Natural killer cell (primary cell): Measurements from ENCODE around the gene OLA1. TPM values are rescaled to one million over a fixed set of nuclear protein-coding genes. Genes with fewer than 3 reads are reported as not detected.

ENCODE experiments used
- ATAC-seq, 3 donors: fragments of 150-1000 bp in 2 of 3; fragments of 200-7000 bp in 1 of 3; cut with Tn5 transposase; 1 replicate in 1 of 3; 2 replicates in 2 of 3; pipeline ENCODE4 v1.10.0; 2021; ENCODE audit warnings: mild to moderate bottlenecking in 2 of 3, moderate library complexity in 2 of 3
- DNase-seq, 2 donors: peaks; one replicate each; pipeline versions ENCODE4 v3.0.0 to v3.0.0-alpha.2; 2013 to 2021; ENCODE audit warnings: mixed read lengths in 1 of 2
- H3K27ac ChIP-seq: one replicate; pipeline ENCODE4 v1.5.1; 2013; ENCODE audit warnings: mild to moderate bottlenecking, low read length
- H3K27me3 ChIP-seq: one replicate; pipeline ENCODE4 v1.6.1; 2013; ENCODE audit warnings: low read length; ENCODE audit not compliant: control insufficient read depth, insufficient read depth
- H3K36me3 ChIP-seq: one replicate; pipeline ENCODE4 v1.6.1; 2013; ENCODE audit warnings: low read length; ENCODE audit not compliant: control insufficient read depth, insufficient read depth
- H3K4me1 ChIP-seq: one replicate; pipeline ENCODE4 v1.6.1; 2013; ENCODE audit warnings: low read length; ENCODE audit not compliant: control insufficient read depth, insufficient read depth
- H3K4me3 ChIP-seq: one replicate; pipeline ENCODE4 v1.5.1; 2013; ENCODE audit warnings: low read length
- H3K9me3 ChIP-seq: one replicate; pipeline ENCODE4 v1.6.1; 2013; ENCODE audit warnings: low read length; ENCODE audit not compliant: control insufficient read depth, insufficient read depth
- H3K27ac Mint-ChIP-seq, 2 donors: one replicate each; pipeline ENCODE4 v1.8.0; 2022; ENCODE audit warnings: mild to moderate bottlenecking in 2 of 2, mixed read lengths in 2 of 2, moderate library complexity in 1 of 2
- H3K27me3 Mint-ChIP-seq, 2 donors: one replicate each; pipeline ENCODE4 v1.8.0; 2022; ENCODE audit warnings: low read depth in 2 of 2, mixed read lengths in 2 of 2
- H3K36me3 Mint-ChIP-seq: one replicate; pipeline ENCODE4 v1.8.0; 2022; ENCODE audit warnings: mixed read lengths
- H3K4me1 Mint-ChIP-seq, 2 donors: one replicate each; pipeline ENCODE4 v1.8.0; 2022; ENCODE audit warnings: mixed read lengths in 2 of 2
- H3K4me3 Mint-ChIP-seq: one replicate; pipeline ENCODE4 v1.8.0; 2022; ENCODE audit warnings: mild to moderate bottlenecking, moderate library complexity, mixed read lengths
- H3K9me3 Mint-ChIP-seq, 2 donors: one replicate each; pipeline ENCODE4 v1.8.0; 2022; ENCODE audit warnings: mixed read lengths in 2 of 2
- WGBS: methylation state at CpG from one replicate; pipeline ENCODE4 v1.1.7; 2013; ENCODE audit warnings: missing lambda C conversion rate; ENCODE audit not compliant: insufficient coverage; 5-methylcytosine and 5-hydroxymethylcytosine counted together
- intact Hi-C: fragments of 100-400 bp; cut with micrococcal nuclease; formaldehyde crosslinking; loops from one replicate; pipeline ENCODE4 v1.14.2; 2022
- total RNA-seq, 4 donors: library from RNA; stranded (reverse); fragments of 120-200 nt in 1 of 4; gene quantifications; one replicate each; pipeline versions ENCODE4 v1.2.3 to v1.2.4, GENCODE V29; 2013 to 2022
- TF ChIP-seq, protein P1 (sequence below): fragments of 200-600 bp; IDR thresholded peaks from one replicate; pipeline ENCODE4 v1.8.0; 2022; ENCODE audit warnings: antibody characterized with exemption

Gene OLA1
- total RNA-seq, 3 donors from 2014 or later (not counting 1 experiment from before 2014, with no cell fraction given) = 42.3 to 45.9 (median 43.9) TPM

DNA sequence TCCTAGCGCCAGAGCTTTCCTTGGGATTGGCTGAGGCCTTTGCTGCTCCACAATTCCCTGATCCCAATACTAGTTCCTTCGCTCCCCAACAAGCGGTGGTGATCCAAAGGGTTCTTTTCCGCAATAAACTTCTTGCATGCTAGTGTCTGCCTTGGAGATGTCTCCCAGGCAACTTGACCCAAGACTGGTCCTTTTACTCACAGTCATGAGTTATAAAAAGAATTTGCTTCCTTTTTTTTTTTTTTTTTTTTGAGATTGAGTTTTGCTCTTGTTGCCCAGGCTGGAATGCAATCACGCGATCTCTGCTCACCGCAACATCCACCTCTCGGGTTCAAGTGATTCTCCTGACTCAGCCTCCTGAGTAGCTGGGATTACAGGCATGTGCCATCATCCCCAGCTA is 193.4 kb downstream of the OLA1 start:
- DNase-seq (no peak), ATAC-seq (no peak)
- no peak overlapping the region for H3K4me3 Mint-ChIP-seq
- H3K9me3 Mint-ChIP-seq = no peaks in the 10 kb centered on the region
- H3K27me3 Mint-ChIP-seq = peaks cover 8 to 12% of the 10 kb centered on the region in 2 donors
- no peaks in the 10 kb centered on the region for H3K4me1 Mint-ChIP-seq
- peaks cover 4% of the 10 kb centered on the region for H3K9me3 ChIP-seq
- intact Hi-C loops = loop anchor here (10.0 kb wide), 1 partner anchor 120 kb away; no protein-coding TSS in a partner anchor
- WGBS = 95% methylated on average over 8 of the region's 8 CpGs
- TF ChIP-seq, protein P1, sequence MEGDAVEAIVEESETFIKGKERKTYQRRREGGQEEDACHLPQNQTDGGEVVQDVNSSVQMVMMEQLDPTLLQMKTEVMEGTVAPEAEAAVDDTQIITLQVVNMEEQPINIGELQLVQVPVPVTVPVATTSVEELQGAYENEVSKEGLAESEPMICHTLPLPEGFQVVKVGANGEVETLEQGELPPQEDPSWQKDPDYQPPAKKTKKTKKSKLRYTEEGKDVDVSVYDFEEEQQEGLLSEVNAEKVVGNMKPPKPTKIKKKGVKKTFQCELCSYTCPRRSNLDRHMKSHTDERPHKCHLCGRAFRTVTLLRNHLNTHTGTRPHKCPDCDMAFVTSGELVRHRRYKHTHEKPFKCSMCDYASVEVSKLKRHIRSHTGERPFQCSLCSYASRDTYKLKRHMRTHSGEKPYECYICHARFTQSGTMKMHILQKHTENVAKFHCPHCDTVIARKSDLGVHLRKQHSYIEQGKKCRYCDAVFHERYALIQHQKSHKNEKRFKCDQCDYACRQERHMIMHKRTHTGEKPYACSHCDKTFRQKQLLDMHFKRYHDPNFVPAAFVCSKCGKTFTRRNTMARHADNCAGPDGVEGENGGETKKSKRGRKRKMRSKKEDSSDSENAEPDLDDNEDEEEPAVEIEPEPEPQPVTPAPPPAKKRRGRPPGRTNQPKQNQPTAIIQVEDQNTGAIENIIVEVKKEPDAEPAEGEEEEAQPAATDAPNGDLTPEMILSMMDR = no peak
- H3K36me3 ChIP-seq = no peaks in the 10 kb centered on the region
- no peak overlapping the region for H3K27ac Mint-ChIP-seq
- H3K27ac ChIP-seq = no peak overlapping the region
- H3K4me3 ChIP-seq = no peak overlapping the region
- H3K27me3 ChIP-seq = no peaks in the 10 kb centered on the region
- H3K36me3 Mint-ChIP-seq = no peaks in the 10 kb centered on the region
- H3K4me1 ChIP-seq = no peaks in the 10 kb centered on the region

GRCh38 chr2:174053355-174054151 is 194.8 kb downstream of the OLA1 start:
- H3K4me1 ChIP-seq = no peaks in the 10 kb centered on the region
- TF ChIP-seq, protein P1 = no peak
- peaks cover under 1% of the 10 kb centered on the region for H3K9me3 ChIP-seq
- H3K36me3 ChIP-seq = no peaks in the 10 kb centered on the region
- no peaks in the 10 kb centered on the region for H3K27me3 ChIP-seq
- H3K4me3 Mint-ChIP-seq = no peak overlapping the region
- H3K4me3 ChIP-seq = no peak overlapping the region
- no peak overlapping the region for H3K27ac ChIP-seq
- H3K27ac Mint-ChIP-seq = no peak overlapping the region
- no peak for DNase-seq
- WGBS = 74% methylated on average over 9 of the region's 10 CpGs
- peaks cover 8 to 10% of the 10 kb centered on the region in 2 donors for H3K27me3 Mint-ChIP-seq
- ATAC-seq = no peak
- no peaks in the 10 kb centered on the region for H3K9me3 Mint-ChIP-seq
- H3K4me1 Mint-ChIP-seq = no peaks in the 10 kb centered on the region
- intact Hi-C loops = loop anchor here (10.0 kb wide), 1 partner anchor 121 kb away; no protein-coding TSS in a partner anchor
- H3K36me3 Mint-ChIP-seq = no peaks in the 10 kb centered on the region

DNA sequence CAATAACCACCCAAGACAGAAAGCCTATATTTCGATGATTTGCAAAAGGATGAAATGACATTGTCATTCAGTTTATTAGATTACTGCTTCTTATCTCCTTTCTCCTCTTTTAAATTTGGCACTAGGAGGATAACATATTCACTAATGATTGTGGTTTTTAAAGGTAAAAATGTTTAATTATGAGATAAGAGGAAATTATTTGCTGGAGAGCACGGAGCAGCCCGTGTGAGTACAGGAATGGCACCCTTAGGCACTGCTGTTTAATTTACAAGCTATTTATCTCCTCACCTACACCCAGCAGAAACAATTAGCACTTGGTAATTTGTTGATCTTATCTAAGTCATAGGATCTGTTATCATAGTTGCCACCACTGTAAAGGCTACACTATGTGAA is 195.8 kb downstream of the OLA1 start:
- Histone ChIP-seq H3K27me3 (no peaks in the 10 kb centered on the region), H3K27ac (no peak overlapping the region)
- WGBS = 90% methylated on average over 2 of the region's 3 CpGs

More for the DNA sequence above, 195.8 kb downstream of the OLA1 start:
- ATAC-seq = no peak
- H3K4me3 Mint-ChIP-seq = no peak overlapping the region
- H3K9me3 ChIP-seq = no peaks in the 10 kb centered on the region
- TF ChIP-seq, protein P1 = no peak
- peaks cover 0 to under 1% of the 10 kb centered on the region in 2 donors for H3K4me1 Mint-ChIP-seq
- intact Hi-C loops = loop anchor here (10.0 kb wide), 1 partner anchor 122 kb away; no protein-coding TSS in a partner anchor
- no peaks in the 10 kb centered on the region for H3K9me3 Mint-ChIP-seq
- no peak overlapping the region for H3K4me3 ChIP-seq
- H3K4me1 ChIP-seq = no peaks in the 10 kb centered on the region
- DNase-seq = no peak
- H3K27me3 Mint-ChIP-seq = peaks cover 8% of the 10 kb centered on the region in 2 donors
- H3K36me3 ChIP-seq = no peaks in the 10 kb centered on the region
- no peaks in the 10 kb centered on the region for H3K36me3 Mint-ChIP-seq
- no peak overlapping the region for H3K27ac Mint-ChIP-seq
